Measurements from ENCODE around the gene LIMA1. TPM values are rescaled to one million over a fixed set of nuclear protein-coding genes. Genes with fewer than 3 reads are reported as not detected.
"Not testable (repeated sequence)": the region's sequence is repeated elsewhere in the genome, so short reads cannot be mapped to it uniquely, and the experiment has no call there.

Gene LIMA1
- total and polyA plus RNA-seq, 2 of the 4 experiments (the other 2 are of a cell fraction), result 126 to 163 TPM

DNA sequence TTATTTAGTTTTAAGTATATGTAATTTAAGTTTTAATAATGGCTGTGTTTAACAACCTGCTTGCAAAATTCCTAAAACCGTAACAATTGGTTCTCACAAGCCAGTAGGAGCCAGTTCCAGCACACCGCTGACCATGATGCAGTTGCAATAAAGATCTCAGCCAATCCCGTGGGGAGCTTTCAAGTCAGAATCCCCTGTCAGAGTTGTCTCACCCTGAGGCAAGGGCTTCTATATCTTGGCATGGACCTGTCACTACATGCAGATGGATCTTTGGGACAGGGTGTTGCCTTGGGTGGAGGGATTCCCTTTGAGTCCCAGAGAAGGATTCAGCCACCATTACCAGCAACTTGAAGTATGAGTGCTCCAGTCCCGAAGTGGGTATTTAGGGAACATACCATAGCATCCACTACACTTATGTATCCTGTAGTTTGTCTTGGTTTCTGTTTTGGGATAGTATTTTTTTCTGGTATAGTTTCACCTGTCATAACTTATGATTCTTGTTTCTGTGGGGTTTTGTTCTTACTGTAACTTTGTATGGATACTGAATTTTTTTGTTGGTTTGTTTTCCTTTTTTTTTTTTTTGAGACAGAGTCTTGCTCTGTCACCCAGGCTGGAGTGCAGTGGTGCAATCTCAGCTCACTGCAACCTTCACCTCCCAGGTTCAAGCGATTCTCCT lies 30.1 kb upstream of the LIMA1 start (continued):
- no peak for TF ChIP-seq RCOR1 (IDR thresholded peaks at IDR 0.05; ENCODE audit: insufficient replicate concordance, low read length)

DNA sequence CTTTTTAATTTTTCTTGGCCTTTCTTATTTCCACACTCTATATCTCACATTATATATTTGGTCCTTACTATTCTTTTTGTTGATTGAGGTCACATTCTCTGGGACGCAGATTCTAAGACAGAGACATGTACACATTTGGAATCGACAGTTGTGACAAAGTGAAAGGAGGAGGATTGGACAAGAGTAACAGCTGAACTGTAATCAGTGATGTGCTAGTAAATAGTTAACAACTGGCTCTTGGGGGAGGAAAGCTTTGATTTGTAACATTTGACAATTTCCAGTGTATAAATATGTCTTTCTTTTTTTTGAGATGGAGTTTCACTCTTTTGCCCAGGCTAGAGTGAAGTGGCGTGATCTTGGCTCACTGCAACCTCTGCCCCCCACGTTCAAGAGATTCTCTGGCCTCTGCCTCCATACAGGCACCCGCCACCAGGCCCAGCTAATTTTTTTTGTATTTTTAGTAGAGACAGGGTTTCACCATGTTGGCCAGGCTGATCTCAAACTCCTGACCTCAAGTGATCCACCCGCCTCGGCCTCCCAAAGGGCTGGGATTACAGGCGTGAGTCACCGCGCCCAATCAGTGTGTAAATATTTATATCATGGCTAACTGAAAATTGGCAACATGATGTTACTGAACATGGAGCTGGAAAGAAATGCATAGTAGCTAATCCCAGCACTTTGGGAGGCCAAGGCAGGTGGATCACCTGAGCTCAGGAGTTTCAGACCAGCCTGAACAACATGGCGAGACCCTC lies 28.7 kb upstream of the LIMA1 start:
- intact Hi-C loops (cut with micrococcal nuclease), result loop anchor here (5.0 kb wide), 1 partner anchor 70 kb away; no protein-coding TSS in a partner anchor
- DNase-seq, result peak; percentile 81
- H4K20me1 ChIP-seq (ENCODE audit: insufficient read depth, low read length); H3K9me1 ChIP-seq (ENCODE audit: insufficient read depth, low read length); dilution Hi-C loops (cut with HindIII; ENCODE audit: low sequenced_read_pairs, unreplicated experiment); H3K9ac ChIP-seq (ENCODE audit: low read depth, low read length); H3K4me3 ChIP-seq (ENCODE audit: insufficient read depth, low read depth, low read length); H3K79me1 ChIP-seq (ENCODE audit: low read depth in 1 of 2, low read length in 2 of 2); H3K4me1 ChIP-seq (ENCODE audit: control insufficient read depth, insufficient read depth, low read length); H3K9me3 ChIP-seq (ENCODE audit: control insufficient read depth, insufficient read depth, low read length); H3K36me3 ChIP-seq (ENCODE audit: control insufficient read depth, insufficient read depth, low read length); H2AFZ ChIP-seq (replicated peaks; ENCODE audit: low read length, poor library complexity); H3K27me3 ChIP-seq (ENCODE audit: control insufficient read depth, insufficient read depth, low read length); BruUV-seq (replicated peaks): not testable (repeated sequence)
- H2BK15ac ChIP-seq (ENCODE audit: low read depth, low read length), result peak overlapping the region; percentile 97; the same call in 2 of the 3 replicates
- H3K56ac ChIP-seq (ENCODE audit: extremely low read depth, insufficient read depth, low read length), result peak overlapping the region; percentile 54; the same call in 1 of the 2 replicates
- peak overlapping the region; percentile 38 to 90 for H4K8ac ChIP-seq (ENCODE audit: low read depth in 2 of 2, low read length in 2 of 2)
- in situ Hi-C loops (cut with MboI; ENCODE audit: low sequenced_read_pairs), result loop anchor here (10.0 kb wide), 1 partner anchor 107 kb away; no protein-coding TSS in a partner anchor
- peak overlapping the region; percentile 98 for H3K14ac ChIP-seq (replicated peaks; ENCODE audit: low read depth, low read length)
- ChIA-PET CTCF (interaction anchor here (0.6 to 0.8 kb wide), 2 partner anchors 91 to 203 kb away, joined by 3 to 6 read pairs; no protein-coding TSS in a partner anchor), POLR2A (ENCODE audit: unreplicated experiment) (interaction anchor here (1.4 kb wide), 1 partner anchor 91 kb away, joined by 3 read pairs; no protein-coding TSS in a partner anchor)
- H3K23ac ChIP-seq (ENCODE audit: low read depth, low read length), result peak overlapping the region; percentile 84; the same call in 1 of the 2 replicates
- peak overlapping the region; percentile 95 for H2BK120ac ChIP-seq (ENCODE audit: low read depth, low read length)
- H2AK9ac ChIP-seq (replicated peaks; ENCODE audit: low read depth, low read length, poor library complexity), result peak overlapping the region; percentile 44
- peak overlapping the region; percentile 9; the same call in 1 of the 2 replicates for H3K4me2 ChIP-seq (ENCODE audit: low read depth, low read length)
- TF ChIP-seq FOS (IDR thresholded peaks at IDR 0.05; ENCODE audit: low read depth, low read length), result peak; percentile 52; the same call in 1 of the 2 replicates
- 100% methylated on average over 1 of the region's 11 CpGs; no CpG with 5 or more reads in 1 of the 2 experiments for WGBS, 2 experiments (ENCODE audit: extremely low coverage in 2 of 2, insufficient read length in 1 of 2)
- H4K91ac ChIP-seq (ENCODE audit: insufficient read depth, low read depth, low read length), result peak overlapping the region; percentile 74
- peak overlapping the region; percentile 99 for H2BK20ac ChIP-seq (ENCODE audit: low read depth, low read length)
- peak overlapping the region; percentile 93 for H3K27ac ChIP-seq (ENCODE audit: insufficient read depth, low read length)
- ATAC-seq (ENCODE audit: low read depth), result peak; percentile 83
- peak overlapping the region; percentile 88 for H3K4ac ChIP-seq (ENCODE audit: low read depth, low read length)
- peak overlapping the region; percentile 99 for H2AK5ac ChIP-seq (ENCODE audit: low read depth, low read length)
- peak overlapping the region; percentile 94 for H3K18ac ChIP-seq (ENCODE audit: low read depth, low read length)
- H4K5ac ChIP-seq (ENCODE audit: low read depth, low read length), result peak overlapping the region; percentile 62; the same call in 1 of the 2 replicates
- peak overlapping the region; percentile 92 for H2BK5ac ChIP-seq (ENCODE audit: low read depth, low read length, poor library complexity, severe bottlenecking)

All from IMR-90 (cell line).